NCI-H146 treated with DMSO at 0.1 percent for 48 hours (cell line): ENCODE measurements around the gene AQP10.
"Not testable (repeated sequence)": the region's sequence is repeated elsewhere in the genome, so short reads cannot be mapped to it uniquely, and the experiment has no call there.

Source experiments
- DNase-seq: peaks from one replicate; lab custom pipeline; 2025; ENCODE audit not compliant: unreplicated experiment; lab: John Stamatoyannopoulos, UW

The AQP10 gene

DNA sequence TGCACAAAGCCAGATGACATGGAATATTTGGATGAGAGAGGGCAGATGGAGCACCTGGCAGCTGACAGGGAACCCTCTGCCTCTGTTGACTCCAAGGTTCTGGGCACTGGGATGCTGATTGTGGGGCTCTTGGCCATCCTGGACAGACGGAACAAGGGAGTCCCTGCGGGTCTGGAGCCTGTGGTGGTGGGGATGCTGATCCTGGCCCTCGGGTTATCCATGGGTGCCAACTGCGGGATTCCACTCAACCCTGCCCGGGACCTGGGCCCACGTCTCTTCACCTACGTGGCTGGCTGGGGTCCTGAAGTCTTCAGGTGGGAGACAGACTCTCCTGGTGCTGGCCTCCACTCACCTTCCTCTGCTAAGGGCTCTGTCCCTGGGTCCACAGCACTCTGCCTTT lies 2.6 kb downstream of the AQP10 start:
- no peak for DNase-seq

DNA sequence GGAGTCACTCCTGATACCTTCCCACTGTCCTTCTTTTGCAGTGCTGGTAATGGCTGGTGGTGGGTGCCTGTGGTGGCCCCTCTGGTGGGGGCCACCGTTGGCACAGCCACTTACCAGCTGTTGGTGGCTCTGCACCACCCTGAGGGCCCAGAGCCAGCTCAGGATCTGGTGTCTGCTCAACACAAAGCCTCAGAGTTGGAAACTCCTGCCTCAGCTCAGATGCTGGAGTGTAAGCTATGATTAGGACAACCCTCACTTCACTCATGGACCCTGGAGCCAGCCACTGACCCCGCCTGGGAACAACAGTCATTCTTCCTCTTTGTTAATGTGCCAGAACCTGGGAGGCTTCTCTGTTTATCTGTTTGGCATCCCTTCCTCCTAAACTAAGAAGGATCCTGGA lies 3.3 kb downstream of the AQP10 start:
- DNase-seq = no peak

DNA sequence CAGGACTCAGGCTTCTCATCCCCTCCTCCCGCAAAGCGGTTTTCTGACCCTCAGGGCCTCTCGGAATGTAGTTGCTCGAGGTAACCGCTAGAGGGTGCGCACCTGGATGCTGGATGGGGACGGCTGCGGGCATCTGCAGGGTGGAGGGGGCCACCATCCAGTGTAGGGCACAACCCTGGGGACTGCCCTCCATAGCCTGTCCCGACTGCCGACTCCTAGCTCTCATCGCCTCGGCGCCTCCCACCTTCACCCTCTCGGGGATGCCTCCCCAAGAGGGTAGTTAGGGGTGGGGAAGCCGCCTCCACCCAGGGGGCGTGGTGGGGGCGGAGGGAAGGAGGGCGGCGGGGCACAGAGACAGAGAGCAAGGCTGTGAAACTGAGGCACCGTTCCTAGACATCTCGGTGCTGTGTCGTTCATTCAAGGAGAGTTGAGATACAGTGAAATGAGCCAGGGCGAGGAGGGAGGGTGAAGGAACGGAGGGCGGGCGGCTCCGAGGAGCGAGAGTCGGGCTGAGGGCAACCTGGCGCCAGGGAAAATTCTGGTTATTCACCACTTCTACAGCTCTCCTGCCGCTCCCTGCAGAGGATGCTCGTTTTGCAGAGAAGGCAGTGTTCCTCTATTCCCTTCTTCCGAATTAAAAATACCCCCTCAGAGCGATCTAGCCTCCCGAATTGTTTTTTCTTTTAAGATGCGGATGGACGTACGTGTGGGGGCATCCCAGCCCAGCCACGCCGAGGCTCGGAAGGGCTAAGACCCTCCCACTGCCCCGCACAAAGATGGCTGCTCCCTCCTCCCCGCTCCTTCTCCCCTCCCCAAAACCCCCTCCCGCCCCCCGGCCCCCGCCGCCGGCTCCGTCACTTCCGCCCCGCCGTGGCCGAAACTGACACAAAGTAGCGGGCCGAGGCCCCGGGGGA lies 4.0 kb downstream of the AQP10 start, which contains the start of gene ATP8B2:
ATP8B2 (plus strand) TSS at position 857 of the 914 bp plus-strand sequence. CDS start 2,617 bp downstream, outside the sequence.
- peak; percentile 41 for DNase-seq

DNA sequence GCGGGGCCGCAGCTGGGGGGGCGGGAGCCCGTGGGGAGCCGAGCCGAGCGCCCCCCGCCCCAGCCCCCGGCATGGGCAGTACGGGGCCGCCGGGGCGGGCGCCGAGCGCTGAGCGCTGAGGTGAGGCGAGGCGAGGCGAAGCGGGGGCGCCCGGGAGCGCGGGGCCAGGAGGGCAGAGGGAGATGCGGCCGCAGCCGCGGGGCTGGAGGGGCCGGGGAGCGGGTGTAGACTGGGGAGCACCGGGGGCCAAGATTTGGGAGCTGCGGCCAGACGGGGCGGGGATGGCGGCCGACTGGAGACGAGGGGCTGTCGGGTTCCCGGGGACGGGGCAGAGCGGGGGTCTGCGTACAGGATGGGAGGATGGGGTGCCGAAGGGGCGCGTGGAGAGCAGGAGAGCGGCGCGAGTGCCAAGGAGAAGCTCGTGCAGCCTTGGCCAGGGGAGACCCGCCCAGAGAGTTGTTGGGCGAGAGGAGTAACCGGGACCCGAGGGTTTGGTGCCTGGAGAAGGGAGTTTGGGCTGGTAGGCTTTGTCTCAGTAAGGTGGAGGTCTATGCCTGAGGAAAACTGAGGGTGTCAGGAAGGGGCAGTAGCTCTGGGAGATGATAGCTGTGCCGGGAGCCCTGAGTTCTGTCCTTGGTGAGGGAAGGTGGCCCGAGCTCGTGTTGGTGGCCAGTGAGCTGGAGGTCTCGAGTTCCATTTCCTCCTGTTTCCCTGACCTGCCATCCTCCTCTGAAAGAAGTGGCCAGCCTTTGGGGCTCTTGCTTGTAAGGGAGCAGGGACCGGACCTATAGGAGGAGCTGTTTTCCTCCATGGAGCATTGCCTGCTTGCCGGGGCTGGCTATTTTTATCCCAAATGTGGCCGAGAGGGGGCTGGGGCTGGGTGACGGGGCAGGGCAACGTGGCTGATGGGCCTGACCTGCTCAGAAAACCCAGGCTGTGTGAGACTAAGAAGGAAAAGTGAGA lies 5.0 kb downstream of the AQP10 start:
- no peak for DNase-seq

DNA sequence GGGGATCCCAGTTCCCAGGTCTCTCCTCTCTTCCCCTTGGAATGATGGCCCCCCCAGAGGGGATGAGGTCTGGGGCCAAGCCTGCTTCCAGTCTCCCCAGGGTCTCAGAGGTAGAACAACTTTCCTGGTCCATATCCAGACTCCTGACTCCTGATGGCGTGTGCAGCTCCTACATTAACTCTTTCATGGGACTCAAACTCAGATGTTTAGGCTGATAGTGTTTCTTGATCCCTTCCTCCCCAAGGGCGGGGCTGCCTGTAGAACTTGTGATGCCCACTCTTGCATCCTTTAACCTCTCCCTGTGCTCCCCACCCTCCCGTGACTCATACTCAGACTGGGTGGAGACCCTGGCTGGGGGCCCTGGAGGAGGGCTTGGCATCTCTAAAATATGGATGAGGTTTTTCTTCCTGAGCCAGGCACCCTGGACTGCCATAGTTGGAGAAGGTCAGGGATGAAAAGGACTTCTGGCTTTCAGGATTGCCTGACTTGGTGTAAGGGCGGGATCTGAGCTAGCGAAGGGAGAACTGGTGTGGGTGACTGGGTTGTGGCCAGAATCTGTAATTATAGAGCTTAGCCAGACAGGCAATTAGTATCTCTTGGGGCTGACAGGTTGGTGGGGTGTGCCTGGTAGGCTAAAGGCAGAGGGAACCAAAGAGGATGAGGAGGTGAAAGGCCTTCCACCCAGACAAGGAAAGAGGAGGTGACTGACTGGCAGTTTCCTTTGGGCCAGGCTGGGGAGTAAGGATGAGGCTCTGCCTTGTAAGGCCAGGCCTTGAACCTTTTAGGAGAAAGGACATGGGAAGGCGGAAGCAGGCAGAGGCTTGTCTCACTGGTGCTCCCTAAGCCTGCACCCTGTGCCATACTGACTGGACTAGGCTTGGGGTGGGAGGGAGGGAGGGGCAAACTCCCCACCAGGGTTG lies 5.9 kb downstream of the AQP10 start:
- no peak for DNase-seq

DNA sequence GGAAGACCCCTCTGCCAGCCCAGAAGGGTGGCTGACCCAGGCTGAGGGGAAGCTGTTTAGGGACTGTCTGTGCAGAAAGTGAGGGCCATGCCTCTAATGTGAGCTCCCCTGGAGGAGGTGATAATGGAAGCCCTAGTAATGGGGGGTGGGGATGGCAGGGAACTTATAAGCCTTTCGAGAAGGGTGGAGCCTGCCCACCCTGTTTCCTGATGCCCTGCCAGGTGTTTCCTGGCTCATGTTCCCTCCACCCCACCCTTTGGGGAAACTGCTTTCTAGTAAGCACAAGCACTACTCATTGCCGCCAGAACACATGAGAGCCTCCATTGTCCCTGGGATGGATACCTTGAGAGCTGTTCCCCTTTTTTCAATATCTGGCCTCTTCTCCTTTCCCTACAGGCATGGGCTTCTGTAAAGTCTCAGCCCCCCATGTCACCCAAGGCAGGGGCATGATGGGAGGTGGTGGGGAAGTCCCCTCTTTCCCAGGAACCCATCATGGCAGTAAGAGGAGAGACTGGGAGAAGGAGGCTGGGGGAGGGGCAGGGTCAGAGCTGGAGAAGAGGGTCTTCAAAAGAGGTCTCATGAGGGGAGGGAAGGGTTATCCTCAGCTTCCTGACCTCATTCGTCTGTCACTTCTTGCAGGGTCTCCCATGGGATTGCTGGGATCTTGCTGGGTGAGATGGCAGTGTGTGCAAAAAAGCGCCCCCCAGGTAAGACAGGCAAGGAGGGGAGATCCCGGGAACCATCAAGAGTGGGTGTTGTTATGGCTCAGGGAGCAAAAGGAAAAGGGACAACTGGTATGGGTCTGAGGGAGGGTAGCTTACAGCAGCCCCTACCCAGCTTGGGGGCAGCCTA lies 6.8 kb downstream of the AQP10 start:
- DNase-seq = no peak

DNA sequence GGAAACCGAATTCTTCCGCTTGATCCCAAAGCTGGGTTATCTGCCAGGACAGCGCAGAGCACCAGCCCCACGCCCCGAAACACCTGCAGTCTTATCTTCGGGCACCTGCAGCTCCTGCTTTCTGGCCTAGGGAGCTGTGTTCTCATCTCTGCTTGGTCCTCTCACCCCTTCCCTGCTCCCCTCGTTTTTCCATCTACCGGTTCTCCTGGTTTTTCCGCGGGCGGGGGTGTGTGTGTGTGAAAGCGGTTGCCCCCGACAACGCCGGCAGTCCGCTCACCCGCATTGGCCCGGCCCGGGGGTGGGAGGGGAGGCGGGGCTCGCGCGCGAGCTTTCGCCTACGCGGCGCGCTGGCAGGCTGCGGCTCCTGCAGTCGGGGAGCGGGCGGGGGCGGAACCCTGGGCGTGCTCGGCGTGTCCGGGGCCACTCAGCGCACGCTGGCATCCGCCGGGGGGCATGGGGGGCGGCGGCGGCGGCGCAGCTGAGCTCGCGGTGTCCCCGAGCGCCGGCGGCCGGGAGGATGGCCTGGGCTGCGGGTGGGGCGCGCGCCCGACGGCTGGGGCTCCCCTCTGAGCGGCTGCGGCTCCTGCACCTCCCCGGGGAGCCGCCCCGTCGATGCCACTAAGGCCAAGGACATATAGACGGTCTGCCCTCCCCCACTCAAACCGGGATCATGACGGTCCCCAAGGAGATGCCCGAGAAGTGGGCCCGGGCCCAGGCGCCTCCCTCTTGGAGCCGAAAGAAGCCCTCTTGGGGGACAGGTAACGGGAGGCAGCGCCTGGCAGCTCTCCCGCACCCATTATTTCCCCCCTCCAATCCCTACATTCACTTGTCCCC lies 7.6 kb downstream of the AQP10 start:
- peak; percentile 60 for DNase-seq

DNA sequence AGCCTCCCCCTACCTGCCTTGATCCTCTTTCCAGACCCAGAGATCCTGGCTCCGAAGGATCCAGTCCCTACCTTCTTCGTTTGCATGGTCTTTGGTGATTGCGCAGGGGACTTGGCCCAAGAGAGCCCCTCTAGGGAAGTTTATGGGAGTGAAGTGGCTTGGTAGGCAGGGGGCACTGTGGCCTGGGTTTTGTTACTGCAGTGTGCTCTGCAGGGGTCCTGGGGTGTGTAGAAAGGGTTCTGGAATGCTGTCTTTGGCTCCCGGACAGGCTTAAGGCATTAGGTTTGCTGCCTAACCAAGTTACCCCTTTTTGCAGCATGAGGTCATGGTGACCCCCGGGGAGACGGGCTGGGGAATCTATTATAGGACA lies 8.2 kb downstream of the AQP10 start:
- no peak for DNase-seq

DNA sequence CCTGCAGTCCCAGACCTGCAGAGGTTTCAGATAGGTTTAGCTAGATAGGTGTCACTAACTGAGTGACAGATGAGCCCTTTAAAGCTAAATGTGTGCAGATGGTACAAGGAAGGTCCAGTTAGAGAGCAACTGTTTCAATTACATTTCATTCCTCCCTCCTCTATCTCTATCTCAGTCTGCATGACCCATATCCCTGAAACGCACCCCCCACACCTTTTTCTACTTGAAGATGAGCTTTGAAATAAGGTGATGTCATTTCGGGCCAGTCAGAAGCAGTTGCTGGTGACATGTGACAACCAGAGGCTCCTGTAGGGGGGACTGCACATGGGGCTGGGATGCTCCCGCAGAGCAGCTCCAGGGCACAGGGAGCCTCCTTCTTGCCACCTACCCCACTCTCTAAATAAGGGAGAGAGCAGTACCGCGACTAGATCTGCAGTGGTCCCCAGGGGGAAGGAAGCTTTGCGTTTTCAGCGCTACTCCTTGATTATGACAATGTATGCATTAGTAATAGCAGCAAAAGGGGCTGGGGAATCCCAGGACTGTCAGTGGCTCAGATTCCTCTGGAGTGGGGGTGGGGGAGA lies 8.7 kb downstream of the AQP10 start:
- DNase-seq = no peak

DNA sequence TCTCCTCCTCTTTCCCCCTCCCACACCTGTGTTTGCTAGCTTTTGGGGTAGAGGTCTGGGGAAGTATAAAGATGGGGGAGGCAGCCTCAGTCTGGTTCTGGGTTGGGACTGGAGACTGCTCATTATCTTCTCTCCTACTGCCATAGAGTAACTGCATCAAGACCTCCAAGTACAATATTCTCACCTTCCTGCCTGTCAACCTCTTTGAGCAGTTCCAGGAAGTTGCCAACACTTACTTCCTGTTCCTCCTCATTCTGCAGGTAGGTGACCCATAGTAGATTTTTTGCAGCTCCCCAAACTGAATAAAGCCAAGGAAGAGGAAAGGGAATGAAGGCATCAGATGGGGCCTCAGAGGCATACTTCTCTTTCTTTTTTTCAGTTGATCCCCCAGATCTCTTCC lies 9.8 kb downstream of the AQP10 start:
- no peak for DNase-seq

DNA sequence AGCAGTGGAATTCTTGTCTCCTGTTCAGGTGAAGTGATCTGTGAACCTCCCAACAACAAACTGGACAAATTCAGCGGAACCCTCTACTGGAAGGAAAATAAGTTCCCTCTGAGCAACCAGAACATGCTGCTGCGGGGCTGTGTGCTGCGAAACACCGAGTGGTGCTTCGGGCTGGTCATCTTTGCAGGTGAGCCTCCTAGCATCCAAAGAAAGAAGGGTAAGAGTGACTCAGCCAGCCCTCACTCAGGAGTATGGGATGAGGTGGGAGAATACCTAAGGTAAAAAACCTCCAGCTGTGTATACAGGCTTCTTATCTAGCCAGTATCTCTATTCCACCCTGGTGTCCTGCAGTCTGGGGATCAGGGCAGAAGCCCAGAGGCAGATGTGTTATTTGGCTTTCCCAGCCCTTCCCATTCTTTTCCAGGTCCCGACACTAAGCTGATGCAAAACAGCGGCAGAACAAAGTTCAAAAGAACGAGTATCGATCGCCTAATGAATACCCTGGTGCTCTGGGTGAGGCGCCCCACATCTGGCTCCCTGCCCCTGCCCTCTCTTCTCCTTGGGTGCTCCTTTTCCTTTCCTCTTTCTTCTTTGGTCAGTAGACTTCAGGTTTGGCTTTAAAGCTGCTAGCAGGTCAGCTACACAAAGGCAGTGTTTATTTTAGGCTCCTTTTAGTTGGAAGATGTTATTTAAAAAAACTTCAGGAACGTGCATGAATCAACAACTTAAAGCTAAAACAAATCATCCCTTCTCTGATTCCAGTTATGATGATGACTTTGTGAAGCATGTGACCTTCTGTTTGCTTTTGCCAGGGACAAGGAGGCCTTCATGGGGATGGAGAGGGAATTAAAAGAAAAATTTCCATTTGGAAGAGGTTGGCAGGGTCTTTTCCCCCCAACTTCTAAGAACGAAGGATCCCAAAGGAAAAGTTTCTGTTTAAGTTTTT lies 13.5 kb downstream of the AQP10 start:
- no peak for DNase-seq

DNA sequence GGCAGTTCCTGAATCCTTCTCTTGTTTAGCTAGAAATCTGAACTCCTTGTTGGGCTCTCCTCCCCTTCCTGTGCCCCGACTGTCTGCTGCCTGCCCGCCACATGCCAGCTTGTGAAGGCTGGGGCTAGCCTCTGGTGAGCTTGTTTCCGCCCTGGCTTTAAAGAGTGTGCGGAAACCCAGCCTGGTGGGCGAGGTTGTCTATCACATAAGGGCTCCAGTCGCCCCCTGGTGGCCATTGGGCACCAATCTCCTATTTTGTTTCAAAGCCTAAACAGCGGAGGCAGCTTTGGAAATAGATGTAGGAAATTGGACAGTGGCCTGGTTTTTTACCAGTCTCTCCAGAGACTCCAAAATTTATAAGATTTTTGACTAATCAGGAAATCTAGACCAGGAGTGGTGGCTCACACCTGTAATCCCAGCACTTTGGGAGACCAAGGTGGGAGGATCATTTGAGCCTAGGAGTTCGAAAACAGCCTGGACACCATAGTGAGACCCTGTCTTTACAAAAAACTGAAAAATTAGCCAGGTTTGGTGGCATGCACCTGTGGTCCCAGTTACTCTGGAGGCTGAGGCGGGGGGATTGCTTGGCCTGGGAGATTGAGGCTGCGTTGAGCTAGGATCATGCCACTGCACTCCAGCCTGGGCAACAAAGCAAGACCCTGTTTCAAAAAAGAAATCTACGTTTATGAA lies 14.3 kb downstream of the AQP10 start:
- DNase-seq = peak; percentile 33

DNA sequence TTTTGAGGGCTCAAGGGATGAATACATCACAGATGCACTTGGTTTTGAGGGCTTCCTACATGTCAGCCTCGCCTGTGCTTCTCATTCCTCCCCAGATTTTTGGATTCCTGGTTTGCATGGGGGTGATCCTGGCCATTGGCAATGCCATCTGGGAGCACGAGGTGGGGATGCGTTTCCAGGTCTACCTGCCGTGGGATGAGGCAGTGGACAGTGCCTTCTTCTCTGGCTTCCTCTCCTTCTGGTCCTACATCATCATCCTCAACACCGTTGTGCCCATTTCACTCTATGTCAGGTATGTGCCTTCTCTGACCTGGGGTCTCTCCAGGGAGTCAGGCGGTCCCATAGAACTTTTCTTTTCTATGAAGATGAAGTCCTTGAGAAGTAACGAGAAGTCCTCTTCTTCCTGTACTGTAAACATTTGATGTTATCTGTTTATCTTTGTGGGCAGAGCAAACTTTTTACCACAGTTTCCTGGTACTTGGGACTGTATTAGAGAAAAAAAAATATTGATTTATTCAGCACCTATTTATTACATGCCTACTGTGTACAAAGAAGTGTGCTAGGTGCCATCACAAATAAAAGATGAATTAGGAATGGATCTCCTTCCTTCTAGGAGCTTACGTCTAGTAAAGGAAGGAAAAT lies 16.5 kb downstream of the AQP10 start:
- DNase-seq = no peak

DNA sequence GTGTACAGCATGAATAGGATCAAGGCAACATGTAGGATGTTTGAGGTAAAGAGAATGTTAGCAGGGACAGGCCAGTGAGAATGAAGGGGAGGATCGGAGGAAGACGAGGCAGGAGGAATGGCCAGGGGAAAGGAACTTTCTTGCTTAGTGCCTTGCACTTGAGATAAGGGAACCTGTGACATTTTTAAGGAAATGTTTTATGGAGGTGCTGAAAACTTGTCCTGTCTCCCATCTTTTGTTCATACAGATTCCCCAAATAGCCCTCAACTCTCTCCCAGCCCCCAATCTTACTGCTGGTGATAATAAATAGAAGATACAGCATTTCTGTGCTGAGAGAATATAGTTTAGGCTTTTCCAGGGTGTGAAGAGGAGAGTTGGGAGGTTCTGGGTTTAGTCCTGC lies 18.0 kb downstream of the AQP10 start:
- no peak for DNase-seq

DNA sequence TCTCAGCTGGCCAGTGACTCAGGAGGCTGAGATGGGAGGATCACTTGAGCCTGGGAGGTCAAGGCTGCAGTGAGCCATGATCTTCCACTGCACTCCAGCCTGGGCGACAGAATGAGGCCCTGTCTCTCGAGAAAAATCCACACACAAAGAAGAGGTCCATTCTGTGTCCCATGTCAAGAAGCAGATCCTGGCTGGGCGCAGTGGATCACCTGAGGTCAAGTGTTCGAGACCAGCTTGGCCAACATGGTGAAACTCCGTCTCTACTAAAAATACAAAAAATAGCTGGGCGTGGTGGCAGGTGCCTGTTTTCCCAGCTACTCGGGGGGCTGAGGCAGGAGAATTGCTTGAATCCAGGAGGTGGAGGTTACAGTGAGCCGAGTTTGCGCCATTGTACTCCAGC lies 20.5 kb downstream of the AQP10 start:
- not testable (repeated sequence) for DNase-seq

DNA sequence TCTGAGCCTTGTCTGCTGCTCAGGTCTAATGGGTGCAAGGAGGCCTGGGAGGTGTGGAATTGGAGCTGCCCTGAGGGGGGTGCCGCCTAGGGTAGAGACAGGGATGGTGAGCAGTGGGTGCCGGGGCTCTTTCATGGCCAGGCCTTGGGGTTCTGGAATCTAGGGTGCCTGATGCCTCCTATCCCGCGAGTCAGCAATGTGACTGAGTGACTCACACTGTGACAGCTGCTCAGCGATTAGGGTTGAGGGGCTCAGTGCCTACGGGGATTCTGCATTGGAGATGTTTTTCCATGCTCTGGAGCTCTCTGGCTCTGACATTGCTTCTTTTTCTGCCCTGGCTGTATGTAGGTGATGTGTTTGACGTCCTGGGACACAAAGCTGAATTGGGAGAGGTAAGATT lies 21.2 kb downstream of the AQP10 start:
- DNase-seq = no peak
